Osteocyte (in vitro differentiated cells): ENCODE measurements around the gene TBC1D9. TPM values are rescaled to one million over a fixed set of nuclear protein-coding genes. Genes with fewer than 3 reads are reported as not detected.

Experiments used
- DNase-seq: peaks from one replicate; pipeline ENCODE4 v3.0.0; 2021; ENCODE audit warnings: mixed read lengths; ENCODE audit not compliant: unreplicated experiment; ENCODE audit errors: extremely low spot score
- H3K27ac Mint-ChIP-seq: one replicate; pipeline ENCODE4 v1.8.0; 2021; ENCODE audit warnings: mild to moderate bottlenecking, mixed read lengths; ENCODE audit not compliant: unreplicated experiment
- H3K27me3 Mint-ChIP-seq: one replicate; pipeline ENCODE4 v1.8.0; 2021; ENCODE audit warnings: mixed read lengths; ENCODE audit not compliant: unreplicated experiment
- H3K36me3 Mint-ChIP-seq: one replicate; pipeline ENCODE4 v1.8.0; 2021; ENCODE audit warnings: mixed read lengths; ENCODE audit not compliant: unreplicated experiment
- H3K4me1 Mint-ChIP-seq: one replicate; pipeline ENCODE4 v1.8.0; 2021; ENCODE audit warnings: mixed read lengths; ENCODE audit not compliant: unreplicated experiment
- H3K4me3 Mint-ChIP-seq: one replicate; pipeline ENCODE4 v1.8.0; 2021; ENCODE audit warnings: mild to moderate bottlenecking, moderate library complexity, mixed read lengths; ENCODE audit not compliant: unreplicated experiment
- H3K9me3 Mint-ChIP-seq: one replicate; pipeline ENCODE4 v1.8.0; 2021; ENCODE audit warnings: mixed read lengths; ENCODE audit not compliant: unreplicated experiment
- total RNA-seq: library from RNA; stranded (reverse); gene quantifications from 2 replicates; pipeline ENCODE4 v1.2.1, GENCODE V29; 2021
- TF ChIP-seq, protein P1 (sequence below): fragments of 200-600 bp; sonication (generic); IDR thresholded peaks from 2 replicates; pipeline ENCODE4 v1.5.0; 2021; ENCODE audit warnings: antibody characterized with exemption, mild to moderate bottlenecking, moderate library complexity

Gene TBC1D9
- total RNA-seq, 1 donor from 2014 or later: 38.8 TPM

DNA sequence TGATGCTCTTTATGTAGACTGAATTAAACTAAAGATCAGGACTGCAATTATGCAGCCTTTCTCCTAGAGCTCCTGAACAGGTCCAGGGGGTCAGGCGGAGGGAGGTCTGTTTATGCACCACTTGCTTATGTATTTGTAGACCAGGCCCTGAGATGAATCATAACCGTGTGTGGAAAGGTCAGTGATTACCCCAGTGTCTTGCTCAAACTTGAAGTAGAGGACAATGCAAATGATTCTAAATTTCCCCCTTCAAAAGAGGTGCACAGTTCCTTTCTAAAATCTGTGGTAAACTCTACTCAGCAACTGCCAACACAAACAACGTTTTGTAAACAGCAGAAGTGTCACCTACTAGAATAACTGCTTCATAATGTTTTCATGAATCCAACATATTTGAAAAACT, 13.0 kb upstream of the TBC1D9 start:
- peaks cover 1% of the 10 kb centered on the region for H3K36me3 Mint-ChIP-seq

DNA sequence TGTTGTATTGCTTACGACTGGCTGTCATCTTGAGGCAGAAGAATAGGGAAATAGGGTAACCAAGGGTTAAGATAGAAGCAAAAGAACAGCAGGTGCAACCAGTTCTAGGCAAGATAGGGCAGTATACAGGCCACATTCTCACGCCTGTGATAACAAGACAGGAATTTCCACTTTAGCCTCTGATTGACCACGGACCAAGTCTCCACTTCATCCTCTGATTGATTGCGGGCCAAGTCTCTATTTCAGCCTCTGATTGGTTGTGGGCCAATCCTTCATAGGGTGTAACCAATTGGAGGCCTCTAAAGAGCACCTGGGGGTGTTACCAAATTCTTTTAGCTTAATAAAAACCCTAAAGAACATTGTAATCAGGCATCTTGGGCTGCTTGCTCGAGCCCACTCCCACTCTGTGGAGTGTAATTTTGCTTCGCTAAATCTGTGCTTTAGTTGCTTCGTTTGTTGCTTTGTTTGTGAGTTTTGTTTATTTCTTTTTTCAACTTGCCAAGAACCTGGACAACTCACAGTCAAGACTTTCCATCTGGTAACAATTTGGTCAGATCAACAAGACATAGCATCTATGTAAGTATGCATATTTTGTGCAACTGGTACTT, 8.7 kb upstream of the TBC1D9 start:
- Mint-ChIP-seq H3K27ac (no peak overlapping the region), H3K4me1 (no peaks in the 10 kb centered on the region), H3K4me3 (no peak overlapping the region), H3K27me3 (no peaks in the 10 kb centered on the region), H3K36me3 (no peaks in the 10 kb centered on the region), H3K9me3 (no peaks in the 10 kb centered on the region)
- TF ChIP-seq, protein P1, sequence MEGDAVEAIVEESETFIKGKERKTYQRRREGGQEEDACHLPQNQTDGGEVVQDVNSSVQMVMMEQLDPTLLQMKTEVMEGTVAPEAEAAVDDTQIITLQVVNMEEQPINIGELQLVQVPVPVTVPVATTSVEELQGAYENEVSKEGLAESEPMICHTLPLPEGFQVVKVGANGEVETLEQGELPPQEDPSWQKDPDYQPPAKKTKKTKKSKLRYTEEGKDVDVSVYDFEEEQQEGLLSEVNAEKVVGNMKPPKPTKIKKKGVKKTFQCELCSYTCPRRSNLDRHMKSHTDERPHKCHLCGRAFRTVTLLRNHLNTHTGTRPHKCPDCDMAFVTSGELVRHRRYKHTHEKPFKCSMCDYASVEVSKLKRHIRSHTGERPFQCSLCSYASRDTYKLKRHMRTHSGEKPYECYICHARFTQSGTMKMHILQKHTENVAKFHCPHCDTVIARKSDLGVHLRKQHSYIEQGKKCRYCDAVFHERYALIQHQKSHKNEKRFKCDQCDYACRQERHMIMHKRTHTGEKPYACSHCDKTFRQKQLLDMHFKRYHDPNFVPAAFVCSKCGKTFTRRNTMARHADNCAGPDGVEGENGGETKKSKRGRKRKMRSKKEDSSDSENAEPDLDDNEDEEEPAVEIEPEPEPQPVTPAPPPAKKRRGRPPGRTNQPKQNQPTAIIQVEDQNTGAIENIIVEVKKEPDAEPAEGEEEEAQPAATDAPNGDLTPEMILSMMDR: no peak
- no peak for DNase-seq

More for the DNA sequence above, 13.0 kb upstream of the TBC1D9 start:
- H3K27ac Mint-ChIP-seq: no peak overlapping the region
- H3K27me3 Mint-ChIP-seq: no peaks in the 10 kb centered on the region
- TF ChIP-seq, protein P1: no peak
- DNase-seq: no peak
- peaks cover 4% of the 10 kb centered on the region for H3K9me3 Mint-ChIP-seq
- no peak overlapping the region for H3K4me3 Mint-ChIP-seq
- H3K4me1 Mint-ChIP-seq: no peaks in the 10 kb centered on the region

DNA sequence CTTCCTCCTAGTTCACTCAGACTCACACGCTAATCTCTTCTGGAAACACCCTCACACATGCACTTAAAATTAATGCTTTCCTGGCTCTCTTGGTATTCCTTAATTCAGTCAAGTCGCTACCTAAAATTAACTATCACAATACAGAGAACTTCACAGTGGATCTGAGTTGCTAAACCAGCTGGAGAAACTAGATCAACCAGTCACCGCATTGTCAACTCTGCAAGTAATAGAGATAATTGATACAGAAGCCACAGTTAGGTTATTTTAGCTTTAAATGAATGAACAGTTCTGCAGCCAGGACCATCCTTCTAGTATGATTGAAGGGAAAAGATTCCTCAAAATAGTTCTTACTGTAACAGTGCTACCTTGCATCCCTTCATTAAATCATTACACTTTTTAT, 6.0 kb upstream of the TBC1D9 start:
- no peak for DNase-seq
- Mint-ChIP-seq H3K27me3 (no peaks in the 10 kb centered on the region), H3K9me3 (no peaks in the 10 kb centered on the region), H3K27ac (no peak overlapping the region), H3K4me3 (no peak overlapping the region), H3K4me1 (peaks cover 7% of the 10 kb centered on the region), H3K36me3 (no peaks in the 10 kb centered on the region)
- TF ChIP-seq, protein P1: no peak

DNA sequence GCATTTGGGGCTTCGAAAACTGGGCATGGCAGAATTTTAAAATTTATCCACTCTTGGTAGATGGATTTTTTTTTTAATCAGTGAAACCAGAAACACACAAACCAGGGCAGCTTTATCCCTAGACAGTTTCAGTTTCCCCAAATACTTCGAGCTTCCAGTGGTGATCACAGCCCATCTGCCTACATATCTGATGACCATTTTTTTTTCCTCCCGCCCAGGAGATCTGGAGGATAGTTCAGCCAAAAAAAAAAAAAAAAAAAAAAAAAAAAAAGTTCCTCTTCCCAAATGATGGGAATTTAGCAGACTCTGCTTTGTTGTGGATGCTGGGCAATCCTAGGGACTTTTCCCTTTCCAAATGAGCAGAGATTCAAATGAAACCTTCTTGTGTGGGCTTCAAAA, 1.0 kb upstream of the TBC1D9 start:
- H3K9me3 Mint-ChIP-seq: no peaks in the 10 kb centered on the region
- H3K4me3 Mint-ChIP-seq: peak overlapping the region; percentile 78
- H3K27ac Mint-ChIP-seq: peak overlapping the region; percentile 95
- no peaks in the 10 kb centered on the region for H3K27me3 Mint-ChIP-seq
- H3K4me1 Mint-ChIP-seq: peaks cover 33% of the 10 kb centered on the region
- no peak for DNase-seq
- TF ChIP-seq, protein P1: no peak
- H3K36me3 Mint-ChIP-seq: peaks cover 9% of the 10 kb centered on the region

GRCh38 chr4:140755774-140756318, 339 bp downstream of the TBC1D9 start:
- Mint-ChIP-seq H3K27me3 (no peaks in the 10 kb centered on the region), H3K27ac (peak overlapping the region; percentile 95), H3K4me3 (peak overlapping the region; percentile 78), H3K9me3 (peaks cover 4% of the 10 kb centered on the region), H3K4me1 (peaks cover 33% of the 10 kb centered on the region), H3K36me3 (peaks cover 14% of the 10 kb centered on the region)
- DNase-seq: peak; percentile 87
- TF ChIP-seq, protein P1: no peak
